BJ (cell line): ENCODE data around the gene GLP2R. TPM values are rescaled to one million over a fixed set of nuclear protein-coding genes. Genes with fewer than 3 reads are reported as not detected.
"Not testable (repeated sequence)": the region's sequence is repeated elsewhere in the genome, so short reads cannot be mapped to it uniquely, and the experiment has no call there.

ENCODE experiments used
- CTCF ChIA-PET: fragments of 350-600 bp; formaldehyde crosslinking; extraction: SDS; loops from one replicate; lab custom pipeline; 2021; ENCODE audit warnings: antibody characterized with exemption, inconsistent platforms; lab: Yijun Ruan, JAX
- POLR2A ChIA-PET: fragments of 300-600 bp; sonication (Branson Sonifier 250); formaldehyde crosslinking; extraction: SDS; loops from one replicate; lab custom pipeline; 2021; ENCODE audit warnings: antibody characterized with exemption; lab: Charles Lee
- DNase-seq: peaks from one replicate; pipeline ENCODE4 v3.0.0-alpha.2; 2011; ENCODE audit warnings: low read depth
- H3K27me3 ChIP-seq: 2 replicates; pipeline ENCODE4 v1.6.0; 2011; ENCODE audit warnings: low read length; ENCODE audit not compliant: control insufficient read depth, insufficient read depth
- H3K36me3 ChIP-seq: 2 replicates; pipeline ENCODE4 v1.5.1; 2011; ENCODE audit warnings: low read length; ENCODE audit not compliant: control insufficient read depth, insufficient read depth
- H3K4me3 ChIP-seq: 2 replicates; pipeline ENCODE4 v1.5.1; 2011; ENCODE audit warnings: low read depth, mild to moderate bottlenecking, control low read depth, low read length
- CTCF ChIP-seq: IDR thresholded peaks from 2 replicates; pipeline ENCODE4 v1.5.1; 2011; ENCODE audit warnings: low read depth, mild to moderate bottlenecking, control low read depth, inconsistent platforms, low read length, moderate library complexity; ENCODE audit not compliant: insufficient read depth
- polyA plus RNA-seq: library from polyadenylated mRNA; depleted of rRNA; stranded (reverse); fragments of >200 nt; gene quantifications from 2 replicates; pipeline ENCODE4 v1.2.3, GENCODE V29; 2011

The GLP2R gene
- polyA plus RNA-seq, 1 experiment = 0.05 TPM

DNA sequence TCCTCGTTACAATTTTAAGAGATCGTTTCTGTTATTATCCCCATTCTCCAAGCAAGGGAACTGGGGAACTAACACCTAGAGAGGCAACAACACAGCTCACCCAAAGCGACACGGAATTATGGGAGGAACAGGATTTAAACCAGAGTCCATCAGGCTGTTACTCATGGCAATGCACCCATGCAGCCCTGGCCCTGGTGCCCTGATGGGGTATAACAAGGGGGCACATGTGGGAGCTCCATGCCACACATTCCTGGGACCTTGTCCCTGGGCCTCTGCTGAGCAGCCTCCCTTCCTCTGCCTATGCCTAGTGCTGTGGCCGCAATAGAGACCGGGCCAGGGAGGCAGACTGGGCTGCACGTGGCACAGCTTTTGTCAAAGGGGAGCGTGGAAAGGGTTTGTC, 92.6 kb downstream of the GLP2R start:
- ChIA-PET CTCF (interaction anchor here (0.7 to 2.1 kb wide), 2 partner anchors 18 to 696 kb away, joined by 3 to 6 read pairs; no protein-coding TSS in a partner anchor), POLR2A (no interaction called here)
- Histone ChIP-seq H3K36me3 (no peaks in the 10 kb centered on the region), H3K27me3 (no peaks in the 10 kb centered on the region), H3K4me3 (no peak overlapping the region)
- no peak for DNase-seq
- no peak for TF ChIP-seq CTCF

- POLR2A ChIA-PET = no interaction called here
- Histone ChIP-seq H3K4me3 (no peak overlapping the region), H3K27me3 (no peaks in the 10 kb centered on the region), H3K36me3 (no peaks in the 10 kb centered on the region)
- TF ChIP-seq CTCF = no peak
- DNase-seq = no peak
- CTCF ChIA-PET = interaction anchor here (0.7 to 2.9 kb wide), 3 partner anchors 18 to 695 kb away, joined by 3 to 7 read pairs (median 6); no protein-coding TSS in a partner anchor
Measured at GRCh38 chr17:9918804-9919352, 93.2 kb downstream of the GLP2R start.

DNA sequence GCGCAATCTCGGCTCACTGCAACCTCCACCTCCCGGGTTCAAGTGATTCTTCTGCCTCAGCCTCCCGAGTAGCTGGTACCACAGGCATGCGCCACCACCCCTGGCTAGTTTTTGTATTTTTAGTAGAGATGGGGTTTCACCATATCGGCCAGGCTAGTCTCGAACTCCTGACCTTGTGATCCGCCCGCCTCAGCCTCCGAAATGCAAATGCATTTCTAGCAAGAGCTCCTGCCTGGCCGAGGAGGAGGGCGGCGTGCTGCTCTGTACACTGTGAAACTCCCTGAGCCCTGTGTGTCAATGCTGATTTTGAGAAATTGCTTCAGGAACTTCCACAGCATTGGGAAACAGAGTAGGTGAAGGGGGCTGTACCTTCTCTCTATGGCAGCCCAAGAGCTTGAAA, 95.5 kb downstream of the GLP2R start:
- H3K36me3 ChIP-seq, H3K4me3 ChIP-seq, H3K27me3 ChIP-seq, DNase-seq, POLR2A ChIA-PET: not testable (repeated sequence)
- CTCF ChIA-PET = interaction anchor here (0.7 to 2.9 kb wide), 4 partner anchors 176 to 696 kb away, joined by 3 to 7 read pairs (median 4); no protein-coding TSS in a partner anchor

DNA sequence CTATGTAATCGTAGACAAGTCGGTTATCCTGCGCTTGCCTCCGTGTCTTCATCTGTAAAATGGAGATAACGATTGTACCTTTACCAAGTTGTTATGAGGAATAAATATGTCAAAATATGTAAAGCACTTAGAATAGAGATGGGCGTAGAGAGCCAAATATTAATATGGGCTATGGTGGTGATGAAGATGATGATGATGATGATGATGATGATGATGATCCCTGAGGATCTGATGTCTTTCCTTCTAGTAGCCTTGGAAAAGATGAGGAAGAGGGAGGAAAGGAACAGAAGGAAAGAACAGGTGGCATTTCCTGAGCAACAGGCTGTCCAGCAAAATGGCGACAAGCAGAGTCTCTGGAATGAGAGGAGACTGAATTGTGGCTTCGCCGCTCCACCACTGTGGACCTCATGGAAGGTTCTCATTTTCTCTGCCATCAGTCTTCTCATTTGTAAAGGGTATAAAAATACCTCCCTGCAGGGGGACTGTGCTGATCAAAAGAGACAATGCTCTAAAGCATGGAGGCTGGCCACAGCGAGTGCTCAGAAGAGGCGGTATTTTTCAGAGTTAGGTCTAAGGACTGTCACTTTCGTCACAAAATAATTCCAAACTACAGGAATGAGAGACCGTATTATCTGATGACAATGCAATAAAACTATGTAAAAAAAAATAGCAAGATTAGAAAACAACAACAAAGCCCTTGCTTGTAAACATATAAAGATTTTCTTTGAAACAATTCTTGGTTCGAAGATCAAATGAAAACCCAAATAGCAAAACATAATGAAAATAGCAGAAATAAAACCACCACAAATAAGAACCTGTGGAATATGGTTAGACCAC, 96.5 kb downstream of the GLP2R start:
- Histone ChIP-seq H3K27me3 (peaks cover 2% of the 10 kb centered on the region; the same call in 1 of the 2 replicates), H3K36me3 (no peaks in the 10 kb centered on the region), H3K4me3 (no peak overlapping the region)
- POLR2A ChIA-PET = no interaction called here
- no peak for TF ChIP-seq CTCF
- DNase-seq = no peak
- CTCF ChIA-PET = interaction anchor here (0.7 to 7.2 kb wide), 4 partner anchors 22 to 695 kb away, joined by 3 to 98 read pairs (median 4); no protein-coding TSS in a partner anchor

GRCh38 chr17:9924735-9925191, 99.0 kb downstream of the GLP2R start:
- no peak for DNase-seq
- ChIA-PET POLR2A (interaction anchor here (0.7 kb wide), 1 partner anchor 264 kb away, joined by 5 read pairs; no protein-coding TSS in a partner anchor), CTCF (interaction anchor here (0.6 to 7.2 kb wide), 19 partner anchors 9 to 1325 kb away, joined by 3 to 98 read pairs (median 5); no protein-coding TSS in a partner anchor)
- H3K36me3 ChIP-seq = no peaks in the 10 kb centered on the region
- peak; percentile 82 for TF ChIP-seq CTCF
- no peak overlapping the region for H3K4me3 ChIP-seq
- peaks cover 3% of the 10 kb centered on the region; the same call in 1 of the 2 replicates for H3K27me3 ChIP-seq
